Measurements from ENCODE around the gene DNAJC7. TPM values are rescaled to one million over a fixed set of nuclear protein-coding genes. Genes with fewer than 3 reads are reported as not detected.

Gene DNAJC7
- total RNA-seq, 6 experiments from 2014 or later = 85.0 to 115 (median 100) TPM

- no peak for DNase-seq
- no peaks in the 10 kb centered on the region for H3K9me3 Mint-ChIP-seq
- no peak overlapping the region for H3K27ac Mint-ChIP-seq
- peaks cover 25% of the 10 kb centered on the region for H3K36me3 Mint-ChIP-seq (ENCODE audit: low read depth)
- peak overlapping the region; percentile 90 for H3K4me3 Mint-ChIP-seq
- no peak for TF ChIP-seq CTCF (IDR thresholded peaks at IDR 0.05)
- peaks cover 10% of the 10 kb centered on the region for H3K27me3 Mint-ChIP-seq (ENCODE audit: insufficient read depth)
- peaks cover 27% of the 10 kb centered on the region for H3K4me1 Mint-ChIP-seq (ENCODE audit: low read depth)
Measured at GRCh38 chr17:41968676-41969075, 48.6 kb downstream of the DNAJC7 start.

- DNase-seq = no peak
- Mint-ChIP-seq H3K9me3 (no peaks in the 10 kb centered on the region), H3K4me3 (peak overlapping the region; percentile 90), H3K4me1 (ENCODE audit: low read depth) (peaks cover 27% of the 10 kb centered on the region), H3K27ac (peak overlapping the region; percentile 64), H3K36me3 (ENCODE audit: low read depth) (peaks cover 25% of the 10 kb centered on the region), H3K27me3 (ENCODE audit: insufficient read depth) (peaks cover 9% of the 10 kb centered on the region)
- no peak for TF ChIP-seq CTCF (IDR thresholded peaks at IDR 0.05)
Measured at GRCh38 chr17:41967921-41968578, 49.2 kb downstream of the DNAJC7 start.

- DNase-seq = no peak
- peaks cover 27% of the 10 kb centered on the region for H3K4me1 Mint-ChIP-seq (ENCODE audit: low read depth)
- peak overlapping the region; percentile 90 for H3K4me3 Mint-ChIP-seq
- H3K27me3 Mint-ChIP-seq (ENCODE audit: insufficient read depth) = peaks cover 9% of the 10 kb centered on the region
- peaks cover 19% of the 10 kb centered on the region for H3K36me3 Mint-ChIP-seq (ENCODE audit: low read depth)
- H3K27ac Mint-ChIP-seq = peak overlapping the region; percentile 64
- no peak for TF ChIP-seq CTCF (IDR thresholded peaks at IDR 0.05)
- no peaks in the 10 kb centered on the region for H3K9me3 Mint-ChIP-seq
Measured at GRCh38 chr17:41967141-41967920, 49.9 kb downstream of the DNAJC7 start.

- TF ChIP-seq CTCF (IDR thresholded peaks at IDR 0.05) = no peak
- H3K36me3 Mint-ChIP-seq (ENCODE audit: low read depth) = peaks cover 17% of the 10 kb centered on the region
- H3K9me3 Mint-ChIP-seq = no peaks in the 10 kb centered on the region
Measured at GRCh38 chr17:41966463-41967140, 50.6 kb downstream of the DNAJC7 start, which contains the start of gene CNP. CNP (plus strand) TSS chr17:41966795; CDS start chr17:41966885, 90 bp downstream.

GRCh38 chr17:41965694-41966462, 51.4 kb downstream of the DNAJC7 start:
- Mint-ChIP-seq H3K4me3 (peak overlapping the region; percentile 90), H3K36me3 (ENCODE audit: low read depth) (peaks cover 13% of the 10 kb centered on the region), H3K4me1 (ENCODE audit: low read depth) (peaks cover 23% of the 10 kb centered on the region), H3K27ac (peak overlapping the region; percentile 31), H3K9me3 (no peaks in the 10 kb centered on the region), H3K27me3 (ENCODE audit: insufficient read depth) (peaks cover 12% of the 10 kb centered on the region)
- no peak for TF ChIP-seq CTCF (IDR thresholded peaks at IDR 0.05)
- DNase-seq = peak; percentile 25

More at GRCh38 chr17:41966463-41967140, 50.6 kb downstream of the DNAJC7 start, which contains the start of gene CNP:
- DNase-seq = peak; percentile 83
- Mint-ChIP-seq H3K4me3 (peak within 1 kb of the TSS; percentile 90), H3K4me1 (ENCODE audit: low read depth) (peaks cover 27% of the 10 kb centered on the region), H3K27ac (peak within 1 kb of the TSS; percentile 64), H3K27me3 (ENCODE audit: insufficient read depth) (peaks cover 12% of the 10 kb centered on the region)
